ENCODE results near the gene CPLX3.

Gene CPLX3

DNA sequence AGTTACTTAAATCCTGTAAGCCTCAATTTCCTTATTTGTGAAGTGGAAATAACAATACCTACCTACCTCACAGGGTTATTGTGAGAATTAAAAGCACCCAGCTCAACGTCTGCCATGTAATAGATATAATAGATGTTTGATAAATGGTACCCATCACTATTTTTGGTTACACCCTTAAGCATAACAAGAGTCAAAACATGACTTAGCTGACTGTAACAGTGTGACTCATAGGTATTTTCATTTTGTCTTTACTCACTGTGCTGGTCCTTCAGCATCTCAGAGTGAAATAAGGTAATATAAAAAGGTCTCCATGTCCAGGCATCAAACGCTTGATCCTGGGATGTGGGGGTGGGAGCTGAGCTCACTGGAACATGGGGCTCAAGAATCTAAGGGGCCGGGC, 3.1 kb downstream of the CPLX3 start:
- Histone ChIP-seq H4K91ac (ENCODE audit: low read depth, low read length) (no peak overlapping the region), H3K36me3 (ENCODE audit: control insufficient read depth in 1 of 2, insufficient read depth in 2 of 2, low read length in 2 of 2) (no peaks in the 10 kb centered on the region), H3K9ac (ENCODE audit: low read length) (no peak overlapping the region), H3K4me1 (ENCODE audit: control insufficient read depth in 1 of 2, insufficient read depth in 2 of 2, low read length in 2 of 2) (no peaks in the 10 kb centered on the region), H3K14ac (ENCODE audit: low read length) (no peak overlapping the region), H3K18ac (ENCODE audit: low read length) (no peak overlapping the region), H3K4ac (ENCODE audit: low read depth, low read length) (no peak overlapping the region), H3K23ac (ENCODE audit: low read length) (no peak overlapping the region), H4K12ac (ENCODE audit: low read depth, low read length) (no peak overlapping the region), H4K8ac (ENCODE audit: low read depth, low read length) (no peak overlapping the region), H2BK12ac (ENCODE audit: low read length) (no peak overlapping the region), H2BK120ac (ENCODE audit: insufficient read depth, low read length, poor library complexity) (no peak overlapping the region), H3K79me2 (ENCODE audit: control insufficient read depth, insufficient read depth, low read length, poor library complexity) (no peaks in the 10 kb centered on the region), H2BK5ac (ENCODE audit: low read depth, low read length, poor library complexity) (no peak overlapping the region), H3K79me1 (ENCODE audit: low read length) (no peaks in the 10 kb centered on the region), H3K4me3 (ENCODE audit: low read depth, low read length) (no peak overlapping the region), H3K27ac (ENCODE audit: low read depth, low read length) (no peak overlapping the region), H2AK5ac (ENCODE audit: low read length) (no peak overlapping the region), H3K4me2 (ENCODE audit: low read length) (no peak overlapping the region), H2AFZ (ENCODE audit: insufficient read depth, low read length, poor library complexity) (no peak overlapping the region), H3K27me3 (ENCODE audit: insufficient read depth, low read length) (peaks cover 8% of the 10 kb centered on the region), H3K9me3 (ENCODE audit: insufficient read depth, low read depth, low read length) (no peaks in the 10 kb centered on the region)
- no CpG with 5 or more reads among the region's 3 CpGs for WGBS (ENCODE audit: extremely low coverage, insufficient coverage, insufficient read length)
- no peak for DNase-seq

GRCh38 chr15:74829991-74830390, 3.6 kb downstream of the CPLX3 start:
- no peaks in the 10 kb centered on the region for H3K9me3 ChIP-seq (ENCODE audit: insufficient read depth, low read depth, low read length)
- H3K4ac ChIP-seq (ENCODE audit: low read depth, low read length): no peak overlapping the region
- H3K18ac ChIP-seq (ENCODE audit: low read length): no peak overlapping the region
- H3K9ac ChIP-seq (ENCODE audit: low read length): no peak overlapping the region
- no peak overlapping the region for H3K23ac ChIP-seq (ENCODE audit: low read length)
- H2BK12ac ChIP-seq (ENCODE audit: low read length): no peak overlapping the region
- H2BK5ac ChIP-seq (ENCODE audit: low read depth, low read length, poor library complexity): no peak overlapping the region
- no peaks in the 10 kb centered on the region for H3K4me1 ChIP-seq (ENCODE audit: control insufficient read depth in 1 of 2, insufficient read depth in 2 of 2, low read length in 2 of 2)
- H4K91ac ChIP-seq (ENCODE audit: low read depth, low read length): no peak overlapping the region
- H2AFZ ChIP-seq (ENCODE audit: insufficient read depth, low read length, poor library complexity): no peak overlapping the region
- no peaks in the 10 kb centered on the region for H3K79me1 ChIP-seq (ENCODE audit: low read length)
- no peak overlapping the region for H2AK5ac ChIP-seq (ENCODE audit: low read length)
- H4K12ac ChIP-seq (ENCODE audit: low read depth, low read length): no peak overlapping the region
- H3K14ac ChIP-seq (ENCODE audit: low read length): no peak overlapping the region
- no CpG with 5 or more reads among the region's 6 CpGs for WGBS (ENCODE audit: extremely low coverage, insufficient coverage, insufficient read length)
- H4K8ac ChIP-seq (ENCODE audit: low read depth, low read length): no peak overlapping the region
- no peak overlapping the region for H3K4me3 ChIP-seq (ENCODE audit: low read depth, low read length)
- H3K79me2 ChIP-seq (ENCODE audit: control insufficient read depth, insufficient read depth, low read length, poor library complexity): no peaks in the 10 kb centered on the region
- H3K27ac ChIP-seq (ENCODE audit: low read depth, low read length): no peak overlapping the region
- DNase-seq: no peak
- no peak overlapping the region for H2BK120ac ChIP-seq (ENCODE audit: insufficient read depth, low read length, poor library complexity)
- H3K4me2 ChIP-seq (ENCODE audit: low read length): no peak overlapping the region
- peaks cover 8% of the 10 kb centered on the region for H3K27me3 ChIP-seq (ENCODE audit: insufficient read depth, low read length)
- H3K36me3 ChIP-seq (ENCODE audit: control insufficient read depth in 1 of 2, insufficient read depth in 2 of 2, low read length in 2 of 2): no peaks in the 10 kb centered on the region

DNA sequence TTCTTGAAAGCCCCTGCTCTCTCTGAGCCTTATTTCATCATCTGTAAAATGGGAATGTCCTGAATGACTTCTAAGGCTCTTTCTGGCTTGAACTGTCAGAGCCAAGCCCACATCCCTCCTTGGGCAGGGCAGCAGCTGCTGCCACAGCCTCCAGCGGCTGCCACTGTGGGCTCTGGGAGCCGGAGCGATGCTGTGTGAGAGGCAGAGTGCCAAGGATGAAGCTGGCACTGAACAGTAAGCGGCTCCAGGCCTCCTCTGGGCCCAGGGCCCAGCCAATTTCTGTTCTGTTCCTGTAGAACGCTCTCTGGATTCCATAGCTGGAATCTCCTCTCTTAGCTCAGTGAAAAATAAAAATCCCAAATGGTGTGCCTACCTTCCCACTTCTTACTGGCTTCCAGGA, 4.4 kb downstream of the CPLX3 start:
- no peak overlapping the region for H2AK5ac ChIP-seq (ENCODE audit: low read length)
- no peak overlapping the region for H4K91ac ChIP-seq (ENCODE audit: low read depth, low read length)
- H3K36me3 ChIP-seq (ENCODE audit: control insufficient read depth in 1 of 2, insufficient read depth in 2 of 2, low read length in 2 of 2): peaks cover 0 to 3% of the 10 kb centered on the region in 2 experiments
- no peak overlapping the region for H3K27ac ChIP-seq (ENCODE audit: low read depth, low read length)
- no peak overlapping the region for H3K4me2 ChIP-seq (ENCODE audit: low read length)
- no peak overlapping the region for H2BK12ac ChIP-seq (ENCODE audit: low read length)
- no peak overlapping the region for H3K23ac ChIP-seq (ENCODE audit: low read length)
- H3K14ac ChIP-seq (ENCODE audit: low read length): no peak overlapping the region
- no peak for DNase-seq
- no peaks in the 10 kb centered on the region for H3K9me3 ChIP-seq (ENCODE audit: insufficient read depth, low read depth, low read length)
- H3K4ac ChIP-seq (ENCODE audit: low read depth, low read length): no peak overlapping the region
- H2BK5ac ChIP-seq (ENCODE audit: low read depth, low read length, poor library complexity): no peak overlapping the region
- H4K8ac ChIP-seq (ENCODE audit: low read depth, low read length): no peak overlapping the region
- H3K4me3 ChIP-seq (ENCODE audit: low read depth, low read length): no peak overlapping the region
- WGBS (ENCODE audit: extremely low coverage, insufficient coverage, insufficient read length): no CpG with 5 or more reads among the region's 5 CpGs
- no peak overlapping the region for H3K18ac ChIP-seq (ENCODE audit: low read length)
- H3K79me2 ChIP-seq (ENCODE audit: control insufficient read depth, insufficient read depth, low read length, poor library complexity): no peaks in the 10 kb centered on the region
- H3K4me1 ChIP-seq (ENCODE audit: control insufficient read depth in 1 of 2, insufficient read depth in 2 of 2, low read length in 2 of 2): peaks cover 0 to 3% of the 10 kb centered on the region in 2 experiments
- no peak overlapping the region for H4K12ac ChIP-seq (ENCODE audit: low read depth, low read length)
- no peaks in the 10 kb centered on the region for H3K79me1 ChIP-seq (ENCODE audit: low read length)
- H3K9ac ChIP-seq (ENCODE audit: low read length): no peak overlapping the region
- H3K27me3 ChIP-seq (ENCODE audit: insufficient read depth, low read length): peaks cover 6% of the 10 kb centered on the region
- H2BK120ac ChIP-seq (ENCODE audit: insufficient read depth, low read length, poor library complexity): no peak overlapping the region
- no peak overlapping the region for H2AFZ ChIP-seq (ENCODE audit: insufficient read depth, low read length, poor library complexity)

- Histone ChIP-seq H3K79me2 (ENCODE audit: control insufficient read depth, insufficient read depth, low read length, poor library complexity) (no peaks in the 10 kb centered on the region), H3K9me3 (ENCODE audit: insufficient read depth, low read depth, low read length) (no peaks in the 10 kb centered on the region), H3K4me2 (ENCODE audit: low read length) (no peak overlapping the region), H2BK12ac (ENCODE audit: low read length) (no peak overlapping the region), H3K27ac (ENCODE audit: low read depth, low read length) (no peak overlapping the region), H3K4me1 (ENCODE audit: control insufficient read depth in 1 of 2, insufficient read depth in 2 of 2, low read length in 2 of 2) (peaks cover 0 to 3% of the 10 kb centered on the region in 2 experiments), H3K4ac (ENCODE audit: low read depth, low read length) (no peak overlapping the region), H3K14ac (ENCODE audit: low read length) (no peak overlapping the region), H4K91ac (ENCODE audit: low read depth, low read length) (no peak overlapping the region), H3K18ac (ENCODE audit: low read length) (no peak overlapping the region), H2AFZ (ENCODE audit: insufficient read depth, low read length, poor library complexity) (no peak overlapping the region), H3K9ac (ENCODE audit: low read length) (no peak overlapping the region), H4K8ac (ENCODE audit: low read depth, low read length) (no peak overlapping the region), H2BK5ac (ENCODE audit: low read depth, low read length, poor library complexity) (no peak overlapping the region), H3K79me1 (ENCODE audit: low read length) (no peaks in the 10 kb centered on the region), H4K12ac (ENCODE audit: low read depth, low read length) (no peak overlapping the region), H2AK5ac (ENCODE audit: low read length) (no peak overlapping the region), H2BK120ac (ENCODE audit: insufficient read depth, low read length, poor library complexity) (no peak overlapping the region), H3K27me3 (ENCODE audit: insufficient read depth, low read length) (no peaks in the 10 kb centered on the region), H3K23ac (ENCODE audit: low read length) (no peak overlapping the region), H3K4me3 (ENCODE audit: low read depth, low read length) (no peak overlapping the region), H3K36me3 (ENCODE audit: control insufficient read depth in 1 of 2, insufficient read depth in 2 of 2, low read length in 2 of 2) (peaks cover 0 to 3% of the 10 kb centered on the region in 2 experiments)
- no CpG with 5 or more reads among the region's 15 CpGs for WGBS (ENCODE audit: extremely low coverage, insufficient coverage, insufficient read length)
- no peak for DNase-seq
Measured at GRCh38 chr15:74831813-74832495, 5.5 kb downstream of the CPLX3 start.

All from trophoblast cell (in vitro differentiated cells and primary cell).